B cell (primary cell): ENCODE data around the gene STRIP1.

Source experiments
- EZH2 ChIP-seq: IDR thresholded peaks from 2 replicates; pipeline ENCODE4 v1.6.1; 2012; ENCODE audit warnings: borderline replicate concordance, low read depth, mild to moderate bottlenecking, moderate library complexity, low read length; ENCODE audit not compliant: insufficient read depth, poor library complexity, severe bottlenecking
- TF ChIP-seq, protein P1 (sequence below): fragments of 200-600 bp; IDR thresholded peaks from one replicate; pipeline ENCODE4 v1.8.0; 2022; ENCODE audit warnings: antibody characterized with exemption, mild to moderate bottlenecking

DNA sequence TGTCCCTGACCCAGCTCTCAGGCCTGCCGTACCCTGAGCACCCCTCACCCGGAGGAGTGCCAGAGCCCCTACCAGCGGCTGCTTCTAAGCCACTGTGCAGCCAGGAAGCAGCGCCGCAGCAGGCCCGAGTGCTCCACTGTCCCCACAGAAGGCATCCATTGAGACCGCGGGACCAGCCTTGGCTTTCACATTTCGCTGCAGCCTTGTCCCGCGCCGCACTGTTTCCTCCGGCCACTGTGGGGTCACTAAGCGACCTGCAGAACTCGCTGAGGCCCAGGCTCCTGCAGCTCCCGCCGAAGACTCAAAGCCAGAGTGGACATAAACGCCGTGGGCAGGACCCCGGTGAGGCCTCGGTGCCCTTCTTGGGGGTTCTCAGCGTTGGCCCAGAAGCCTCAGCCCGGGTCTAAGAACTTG lies 33.1 kb downstream of the STRIP1 start:
- no peak for TF ChIP-seq EZH2
- TF ChIP-seq, protein P1, sequence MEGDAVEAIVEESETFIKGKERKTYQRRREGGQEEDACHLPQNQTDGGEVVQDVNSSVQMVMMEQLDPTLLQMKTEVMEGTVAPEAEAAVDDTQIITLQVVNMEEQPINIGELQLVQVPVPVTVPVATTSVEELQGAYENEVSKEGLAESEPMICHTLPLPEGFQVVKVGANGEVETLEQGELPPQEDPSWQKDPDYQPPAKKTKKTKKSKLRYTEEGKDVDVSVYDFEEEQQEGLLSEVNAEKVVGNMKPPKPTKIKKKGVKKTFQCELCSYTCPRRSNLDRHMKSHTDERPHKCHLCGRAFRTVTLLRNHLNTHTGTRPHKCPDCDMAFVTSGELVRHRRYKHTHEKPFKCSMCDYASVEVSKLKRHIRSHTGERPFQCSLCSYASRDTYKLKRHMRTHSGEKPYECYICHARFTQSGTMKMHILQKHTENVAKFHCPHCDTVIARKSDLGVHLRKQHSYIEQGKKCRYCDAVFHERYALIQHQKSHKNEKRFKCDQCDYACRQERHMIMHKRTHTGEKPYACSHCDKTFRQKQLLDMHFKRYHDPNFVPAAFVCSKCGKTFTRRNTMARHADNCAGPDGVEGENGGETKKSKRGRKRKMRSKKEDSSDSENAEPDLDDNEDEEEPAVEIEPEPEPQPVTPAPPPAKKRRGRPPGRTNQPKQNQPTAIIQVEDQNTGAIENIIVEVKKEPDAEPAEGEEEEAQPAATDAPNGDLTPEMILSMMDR = no peak
